ENCODE data around the gene ULBP1. TPM values are rescaled to one million over a fixed set of nuclear protein-coding genes. Genes with fewer than 3 reads are reported as not detected.

The ULBP1 gene
- total RNA-seq, 1 experiment from 2014 or later: 1.6 TPM

DNA sequence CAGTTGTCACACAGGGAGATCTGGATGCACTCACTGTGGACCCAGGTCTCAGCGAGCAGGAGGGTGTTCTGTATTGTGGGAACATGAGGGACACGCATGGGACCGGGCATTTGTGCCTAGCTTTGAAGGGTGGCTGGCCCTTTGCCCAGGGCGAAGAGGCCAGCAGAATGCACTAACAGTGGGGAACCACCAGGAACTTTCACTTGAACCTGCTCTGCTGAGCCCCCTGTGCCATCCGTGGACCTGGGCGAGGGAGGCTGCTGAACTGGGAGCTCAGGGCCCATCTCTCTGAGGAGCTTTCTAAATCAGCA lies 23.1 kb upstream of the ULBP1 start:
- H2BK120ac ChIP-seq (ENCODE audit: low read depth, low read length, poor library complexity, severe bottlenecking): no peak overlapping the region
- no peak overlapping the region for H2AK5ac ChIP-seq (ENCODE audit: insufficient read length, low read length)
- no peak overlapping the region for H2AFZ ChIP-seq (ENCODE audit: low read length)
- H2BK12ac ChIP-seq (ENCODE audit: insufficient read length, low read depth, low read length): no peak overlapping the region
- no peak for DNase-seq
- no peaks in the 10 kb centered on the region for H3K79me2 ChIP-seq (ENCODE audit: insufficient read depth, low read length)
- no peak overlapping the region for H3K4ac ChIP-seq (ENCODE audit: low read depth, low read length)
- no peaks in the 10 kb centered on the region for H3K4me1 ChIP-seq (ENCODE audit: insufficient read depth, low read length)
- H4K8ac ChIP-seq (replicated peaks; ENCODE audit: insufficient read length, low read depth, low read length): no peak overlapping the region
- peaks cover 20% of the 10 kb centered on the region for H3K23me2 ChIP-seq (ENCODE audit: insufficient read length, low read depth, low read length, poor library complexity, severe bottlenecking)
- no peak overlapping the region for H3K56ac ChIP-seq (ENCODE audit: insufficient read length, low read depth, low read length)
- H3K23ac ChIP-seq (ENCODE audit: insufficient read length, low read depth, low read length): no peak overlapping the region
- H4K91ac ChIP-seq (ENCODE audit: insufficient read length, low read depth, low read length): no peak overlapping the region
- peaks cover 12 to 14% of the 10 kb centered on the region in 2 experiments for H3K4me1 Mint-ChIP-seq
- no peak overlapping the region for H3T11ph ChIP-seq (ENCODE audit: low read length)
- no peak overlapping the region for H2BK15ac ChIP-seq (ENCODE audit: low read depth, low read length)
- H3K4me3 Mint-ChIP-seq: peak overlapping the region in 1 of 2 experiments; percentile 55; a peak in 3 of 5 replicates
- no peak overlapping the region for H2BK20ac ChIP-seq (ENCODE audit: low read depth, low read length, poor library complexity, severe bottlenecking)
- H2BK5ac ChIP-seq (ENCODE audit: insufficient read length, low read length): no peak overlapping the region
- no peak overlapping the region for H3K18ac ChIP-seq (ENCODE audit: insufficient read length, low read depth, low read length)
- H3K9me3 Mint-ChIP-seq: peaks cover 0 to 9% of the 10 kb centered on the region in 2 experiments; a peak in 2 of 5 replicates
- H3K9me3 ChIP-seq (ENCODE audit: control insufficient read depth, low read depth, low read length): no peaks in the 10 kb centered on the region
- H3K4me2 ChIP-seq (ENCODE audit: insufficient read depth, insufficient read length, low read length): no peak overlapping the region
- TF ChIP-seq, protein P1, sequence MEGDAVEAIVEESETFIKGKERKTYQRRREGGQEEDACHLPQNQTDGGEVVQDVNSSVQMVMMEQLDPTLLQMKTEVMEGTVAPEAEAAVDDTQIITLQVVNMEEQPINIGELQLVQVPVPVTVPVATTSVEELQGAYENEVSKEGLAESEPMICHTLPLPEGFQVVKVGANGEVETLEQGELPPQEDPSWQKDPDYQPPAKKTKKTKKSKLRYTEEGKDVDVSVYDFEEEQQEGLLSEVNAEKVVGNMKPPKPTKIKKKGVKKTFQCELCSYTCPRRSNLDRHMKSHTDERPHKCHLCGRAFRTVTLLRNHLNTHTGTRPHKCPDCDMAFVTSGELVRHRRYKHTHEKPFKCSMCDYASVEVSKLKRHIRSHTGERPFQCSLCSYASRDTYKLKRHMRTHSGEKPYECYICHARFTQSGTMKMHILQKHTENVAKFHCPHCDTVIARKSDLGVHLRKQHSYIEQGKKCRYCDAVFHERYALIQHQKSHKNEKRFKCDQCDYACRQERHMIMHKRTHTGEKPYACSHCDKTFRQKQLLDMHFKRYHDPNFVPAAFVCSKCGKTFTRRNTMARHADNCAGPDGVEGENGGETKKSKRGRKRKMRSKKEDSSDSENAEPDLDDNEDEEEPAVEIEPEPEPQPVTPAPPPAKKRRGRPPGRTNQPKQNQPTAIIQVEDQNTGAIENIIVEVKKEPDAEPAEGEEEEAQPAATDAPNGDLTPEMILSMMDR (conservative IDR thresholded peaks at IDR 0.05): no peak
- H4K5ac ChIP-seq (ENCODE audit: insufficient read length, low read depth, low read length): no peak overlapping the region
- no peak overlapping the region for H3K27ac Mint-ChIP-seq
- H3K14ac ChIP-seq (ENCODE audit: insufficient read depth, low read length): no peak overlapping the region
- H4K20me1 ChIP-seq (ENCODE audit: control insufficient read depth, insufficient read depth, insufficient read length): no peaks in the 10 kb centered on the region
- H3K79me1 ChIP-seq (ENCODE audit: insufficient read depth, low read depth, low read length, poor library complexity, severe bottlenecking): no peaks in the 10 kb centered on the region
- peaks cover 95% of the 10 kb centered on the region for H3K27me3 Mint-ChIP-seq (ENCODE audit: low read depth)
- H3K36me3 Mint-ChIP-seq (ENCODE audit: insufficient read depth in 1 of 3, low read depth in 3 of 3): peaks cover 0 to 4% (median 3%) of the 10 kb centered on the region in 3 experiments; a peak in 3 of 7 replicates
- H3K9ac ChIP-seq (ENCODE audit: extremely low read depth, insufficient read length, low read length): no peak overlapping the region
- H3K27ac ChIP-seq (ENCODE audit: insufficient read length, low read depth, low read length): no peak overlapping the region
- H3K27me3 ChIP-seq (ENCODE audit: insufficient read depth, low read length): peaks cover 73% of the 10 kb centered on the region
- WGBS (ENCODE audit: extremely low coverage, insufficient read length, low lambda C conversion rate): no CpG with 5 or more reads among the region's 6 CpGs

Measured in H9 (cell line).